Activated CD8-positive, alpha-beta memory T cell treated with anti-CD3 and anti-CD28 coated beads, Interleukin-2, amount 50 U/mL, for 1 hour (primary cell): Measurements from ENCODE around the gene CHST11.
"Not testable (repeated sequence)": the region's sequence is repeated elsewhere in the genome, so short reads cannot be mapped to it uniquely, and the experiment has no call there.

Experiments used
- DNase-seq: peaks from one replicate; pipeline ENCODE4 v3.0.0-alpha.2; 2020; ENCODE audit errors: extremely low read depth

CHST11 gene

GRCh38 chr12:104526320-104526719, 69.6 kb downstream of the CHST11 start:
- no peak for DNase-seq

- DNase-seq: no peak
Measured at GRCh38 chr12:104526751-104527150, 70.0 kb downstream of the CHST11 start.

GRCh38 chr12:104527653-104528052, 70.9 kb downstream of the CHST11 start:
- not testable (repeated sequence) for DNase-seq

- DNase-seq: no peak
Measured at GRCh38 chr12:104529130-104529874, 72.6 kb downstream of the CHST11 start.

GRCh38 chr12:104532636-104533035, 75.9 kb downstream of the CHST11 start:
- no peak for DNase-seq

- no peak for DNase-seq
Measured at GRCh38 chr12:104533134-104533533, 76.4 kb downstream of the CHST11 start.

- DNase-seq: no peak
Measured at GRCh38 chr12:104534162-104534856, 77.6 kb downstream of the CHST11 start.

GRCh38 chr12:104534857-104535248, 78.1 kb downstream of the CHST11 start:
- no peak for DNase-seq

- DNase-seq: no peak
Measured at GRCh38 chr12:104535369-104535768, 78.6 kb downstream of the CHST11 start.

- DNase-seq: no peak
Measured at GRCh38 chr12:104536841-104537240, 80.1 kb downstream of the CHST11 start.

- DNase-seq: no peak
Measured at GRCh38 chr12:104538056-104538455, 81.3 kb downstream of the CHST11 start.

GRCh38 chr12:104538891-104539462, 82.2 kb downstream of the CHST11 start:
- no peak for DNase-seq

GRCh38 chr12:104544836-104545235, 88.1 kb downstream of the CHST11 start:
- no peak for DNase-seq

- no peak for DNase-seq
Measured at GRCh38 chr12:104546575-104546974, 89.8 kb downstream of the CHST11 start.

- no peak for DNase-seq
Measured at GRCh38 chr12:104547235-104547634, 90.5 kb downstream of the CHST11 start.

- no peak for DNase-seq
Measured at GRCh38 chr12:104549815-104550480, 93.2 kb downstream of the CHST11 start.

GRCh38 chr12:104551313-104551931, 94.7 kb downstream of the CHST11 start:
- DNase-seq: no peak

GRCh38 chr12:104553421-104553820, 96.7 kb downstream of the CHST11 start:
- DNase-seq: no peak

- no peak for DNase-seq
Measured at GRCh38 chr12:104555648-104556047, 98.9 kb downstream of the CHST11 start.

GRCh38 chr12:104557488-104558195, 100.9 kb downstream of the CHST11 start:
- no peak for DNase-seq

GRCh38 chr12:104560881-104561280, 104.1 kb downstream of the CHST11 start:
- DNase-seq: no peak
